Measurements from ENCODE around the gene ANKRD33B.

- TF ChIP-seq CTCF (IDR thresholded peaks at IDR 0.05) (no peak), POLR2A (IDR thresholded peaks at IDR 0.05) (no peak), EP300 (IDR thresholded peaks at IDR 0.05) (no peak)
Measured at GRCh38 chr5:10617103-10617502, 53.2 kb downstream of the ANKRD33B start.

Measured in tibial nerve (tissue), 4 donors.